Measurements from ENCODE around the gene SEMA3D.

Gene SEMA3D

GRCh38 chr7:85185424-85186082 is 1.3 kb downstream of the SEMA3D start:
- Histone ChIP-seq H3K36me3 (ENCODE audit: insufficient read depth, insufficient read length, low read length) (no peaks in the 10 kb centered on the region), H3K4me1 (ENCODE audit: insufficient read depth, insufficient read length) (peaks cover 2% of the 10 kb centered on the region), H3K9me3 (ENCODE audit: insufficient read depth, low read length) (no peaks in the 10 kb centered on the region; the same call in 1 of the 2 replicates), H3K27me3 (ENCODE audit: insufficient read depth, insufficient read length) (peaks cover 40% of the 10 kb centered on the region), H3K9ac (ENCODE audit: insufficient read length, low read depth) (peak overlapping the region; percentile 74), H3K4me3 (ENCODE audit: insufficient read length, low read depth) (peak overlapping the region; percentile 72)
- no peak for TF ChIP-seq YY1 (IDR thresholded peaks at IDR 0.05; ENCODE audit: insufficient read depth, insufficient read length)
- no peak for TF ChIP-seq SUZ12 (IDR thresholded peaks at IDR 0.05; ENCODE audit: extremely low read depth, insufficient read depth, insufficient read length)
- TF ChIP-seq ZNF274 (IDR thresholded peaks at IDR 0.05; ENCODE audit: low read depth, low read length), result no peak
- DNase-seq (ENCODE audit: low read depth, low spot score), result peak; percentile 33

DNA sequence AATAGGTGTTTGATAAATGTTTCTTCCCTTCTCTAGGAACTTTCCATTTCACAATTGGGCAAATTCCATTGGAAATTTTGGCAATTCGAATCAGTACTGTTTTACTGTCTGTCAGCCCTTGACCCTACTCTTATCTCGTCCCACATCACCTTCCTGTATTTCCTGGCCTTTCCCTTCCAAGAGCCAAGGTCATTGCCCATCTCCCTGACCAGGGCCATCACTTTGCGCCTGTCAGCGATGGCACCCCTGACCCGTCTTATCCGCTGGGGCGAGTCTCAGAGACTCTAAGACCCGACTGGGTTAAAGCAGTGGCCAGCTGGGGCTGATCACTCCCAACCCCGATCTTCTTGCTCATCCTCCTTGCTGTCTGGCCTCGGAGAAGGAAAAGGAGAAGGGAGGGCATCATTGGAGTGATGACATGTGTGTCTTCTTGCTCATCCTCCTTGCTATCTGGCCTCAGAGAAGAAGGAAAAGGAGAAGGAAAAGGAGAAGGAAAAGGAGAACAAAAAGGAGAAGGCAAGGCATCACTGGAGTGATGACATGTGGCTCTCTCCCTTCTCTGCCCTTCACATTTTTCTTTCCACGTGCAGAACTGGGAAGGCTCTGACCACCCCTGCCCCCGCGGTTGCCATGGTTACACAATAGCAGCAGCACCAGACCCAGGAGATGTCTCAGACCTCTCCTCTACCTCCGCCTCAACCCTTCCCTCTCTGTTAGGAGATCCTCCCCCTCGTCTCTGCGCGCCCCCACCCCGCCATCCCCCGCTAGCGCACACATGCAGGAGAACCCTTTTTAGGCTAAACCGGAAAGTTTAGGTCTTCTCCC is 2.0 kb downstream of the SEMA3D start:
- peak; percentile 13 for DNase-seq (ENCODE audit: low read depth, low spot score)
- Histone ChIP-seq H3K4me1 (ENCODE audit: insufficient read depth, insufficient read length) (peaks cover 2% of the 10 kb centered on the region), H3K9ac (ENCODE audit: insufficient read length, low read depth) (no peak overlapping the region), H3K9me3 (ENCODE audit: insufficient read depth, low read length) (peaks cover 5% of the 10 kb centered on the region), H3K27me3 (ENCODE audit: insufficient read depth, insufficient read length) (peaks cover 40% of the 10 kb centered on the region), H3K4me3 (ENCODE audit: insufficient read length, low read depth) (peak overlapping the region; percentile 72), H3K36me3 (ENCODE audit: insufficient read depth, insufficient read length, low read length) (no peaks in the 10 kb centered on the region)
- TF ChIP-seq ZNF274 (IDR thresholded peaks at IDR 0.05; ENCODE audit: low read depth, low read length) (no peak), YY1 (IDR thresholded peaks at IDR 0.05; ENCODE audit: insufficient read depth, insufficient read length) (no peak), SUZ12 (IDR thresholded peaks at IDR 0.05; ENCODE audit: extremely low read depth, insufficient read depth, insufficient read length) (no peak)

DNA sequence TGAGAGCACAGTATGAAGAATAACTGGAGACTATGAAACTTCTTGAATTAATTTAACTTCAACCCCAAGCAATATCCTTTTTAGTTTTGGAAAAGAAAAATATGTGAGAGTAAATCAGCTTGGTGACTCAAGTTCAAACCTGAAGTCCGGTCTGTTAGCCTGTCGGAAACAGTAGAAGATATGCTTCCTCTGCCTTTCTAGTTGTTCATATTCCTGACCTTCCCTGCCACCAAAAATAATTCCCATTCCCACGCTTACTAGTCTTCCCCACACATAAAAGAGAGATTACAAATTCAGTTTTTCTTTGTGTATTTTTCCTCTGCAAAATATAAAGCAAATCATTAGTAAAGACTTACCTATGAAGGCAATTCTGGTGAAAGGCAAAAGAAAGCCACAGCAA is 3.6 kb downstream of the SEMA3D start:
- H3K36me3 ChIP-seq (ENCODE audit: insufficient read depth, insufficient read length, low read length), result no peaks in the 10 kb centered on the region
- peaks cover 15% of the 10 kb centered on the region for H3K9me3 ChIP-seq (ENCODE audit: insufficient read depth, low read length)
- TF ChIP-seq YY1 (IDR thresholded peaks at IDR 0.05; ENCODE audit: insufficient read depth, insufficient read length) (no peak), ZNF274 (IDR thresholded peaks at IDR 0.05; ENCODE audit: low read depth, low read length) (no peak), SUZ12 (IDR thresholded peaks at IDR 0.05; ENCODE audit: extremely low read depth, insufficient read depth, insufficient read length) (no peak)
- no peak overlapping the region for H3K4me3 ChIP-seq (ENCODE audit: insufficient read length, low read depth)
- peaks cover 2% of the 10 kb centered on the region for H3K4me1 ChIP-seq (ENCODE audit: insufficient read depth, insufficient read length)
- H3K9ac ChIP-seq (ENCODE audit: insufficient read length, low read depth), result no peak overlapping the region
- no peak for DNase-seq (ENCODE audit: low read depth, low spot score)
- H3K27me3 ChIP-seq (ENCODE audit: insufficient read depth, insufficient read length), result peaks cover 40% of the 10 kb centered on the region

GRCh38 chr7:85178531-85179298 is 8.1 kb downstream of the SEMA3D start:
- H3K9me3 ChIP-seq (ENCODE audit: insufficient read depth, low read length), result peaks cover 15% of the 10 kb centered on the region
- H3K4me1 ChIP-seq (ENCODE audit: insufficient read depth, insufficient read length), result no peaks in the 10 kb centered on the region
- H3K9ac ChIP-seq (ENCODE audit: insufficient read length, low read depth), result no peak overlapping the region
- no peak for DNase-seq (ENCODE audit: low read depth, low spot score)
- TF ChIP-seq YY1 (IDR thresholded peaks at IDR 0.05; ENCODE audit: insufficient read depth, insufficient read length) (no peak), SUZ12 (IDR thresholded peaks at IDR 0.05; ENCODE audit: extremely low read depth, insufficient read depth, insufficient read length) (no peak), ZNF274 (IDR thresholded peaks at IDR 0.05; ENCODE audit: low read depth, low read length) (no peak)
- no peaks in the 10 kb centered on the region for H3K36me3 ChIP-seq (ENCODE audit: insufficient read depth, insufficient read length, low read length)
- no peak overlapping the region for H3K4me3 ChIP-seq (ENCODE audit: insufficient read length, low read depth)
- H3K27me3 ChIP-seq (ENCODE audit: insufficient read depth, insufficient read length), result no peaks in the 10 kb centered on the region

DNA sequence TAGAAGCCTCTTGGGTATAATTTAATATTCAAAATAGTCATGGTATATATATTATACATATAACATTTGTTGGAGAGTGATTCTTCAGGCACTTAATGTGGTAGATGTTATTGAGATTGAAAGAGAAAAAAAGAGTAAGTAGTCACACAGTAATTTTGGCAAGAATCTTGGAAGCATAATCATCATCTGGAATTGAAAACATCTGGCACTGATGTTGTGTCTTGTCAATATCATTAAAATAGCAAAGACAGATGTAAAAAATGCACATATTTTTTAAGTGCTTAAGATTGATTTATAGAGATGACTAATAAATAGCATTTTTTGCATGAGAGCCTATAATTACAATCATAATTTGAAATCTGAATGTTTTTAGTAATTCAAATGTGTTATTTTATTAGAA is 9.5 kb downstream of the SEMA3D start:
- no peaks in the 10 kb centered on the region for H3K36me3 ChIP-seq (ENCODE audit: insufficient read depth, insufficient read length, low read length)
- no peaks in the 10 kb centered on the region for H3K27me3 ChIP-seq (ENCODE audit: insufficient read depth, insufficient read length)
- DNase-seq (ENCODE audit: low read depth, low spot score), result no peak
- H3K4me1 ChIP-seq (ENCODE audit: insufficient read depth, insufficient read length), result no peaks in the 10 kb centered on the region
- H3K9ac ChIP-seq (ENCODE audit: insufficient read length, low read depth), result no peak overlapping the region
- H3K9me3 ChIP-seq (ENCODE audit: insufficient read depth, low read length), result peaks cover 15% of the 10 kb centered on the region
- TF ChIP-seq YY1 (IDR thresholded peaks at IDR 0.05; ENCODE audit: insufficient read depth, insufficient read length) (no peak), SUZ12 (IDR thresholded peaks at IDR 0.05; ENCODE audit: extremely low read depth, insufficient read depth, insufficient read length) (no peak), ZNF274 (IDR thresholded peaks at IDR 0.05; ENCODE audit: low read depth, low read length) (no peak)
- H3K4me3 ChIP-seq (ENCODE audit: insufficient read length, low read depth), result no peak overlapping the region

DNA sequence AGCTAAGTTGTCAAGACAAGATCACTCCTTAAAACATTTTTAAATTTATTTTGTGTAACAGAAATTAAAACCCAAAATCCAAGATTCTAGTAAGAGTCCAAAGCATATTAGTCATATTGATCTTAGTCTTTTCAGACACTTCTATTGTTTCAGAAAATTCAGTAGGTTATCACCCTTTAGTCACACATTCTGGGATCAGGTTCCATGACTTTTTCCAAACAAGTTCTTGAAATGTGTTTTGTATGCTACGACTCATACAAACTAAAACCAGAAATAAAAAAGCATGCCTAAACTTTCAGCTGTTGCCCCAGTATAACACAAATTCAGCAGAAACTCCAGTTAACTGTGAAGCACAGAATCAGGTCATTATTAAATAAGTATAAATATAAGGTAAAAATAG is 10.7 kb downstream of the SEMA3D start:
- H3K9me3 ChIP-seq (ENCODE audit: insufficient read depth, low read length), result peaks cover 15% of the 10 kb centered on the region
- TF ChIP-seq SUZ12 (IDR thresholded peaks at IDR 0.05; ENCODE audit: extremely low read depth, insufficient read depth, insufficient read length) (no peak), YY1 (IDR thresholded peaks at IDR 0.05; ENCODE audit: insufficient read depth, insufficient read length) (no peak), ZNF274 (IDR thresholded peaks at IDR 0.05; ENCODE audit: low read depth, low read length) (no peak)
- H3K4me1 ChIP-seq (ENCODE audit: insufficient read depth, insufficient read length), result no peaks in the 10 kb centered on the region
- H3K9ac ChIP-seq (ENCODE audit: insufficient read length, low read depth), result no peak overlapping the region
- H3K4me3 ChIP-seq (ENCODE audit: insufficient read length, low read depth), result no peak overlapping the region
- DNase-seq (ENCODE audit: low read depth, low spot score), result no peak
- no peaks in the 10 kb centered on the region for H3K36me3 ChIP-seq (ENCODE audit: insufficient read depth, insufficient read length, low read length)
- H3K27me3 ChIP-seq (ENCODE audit: insufficient read depth, insufficient read length), result no peaks in the 10 kb centered on the region
